ENCODE data around the gene CCR1. TPM values are rescaled to one million over a fixed set of nuclear protein-coding genes. Genes with fewer than 3 reads are reported as not detected.
"Not testable (repeated sequence)": the region's sequence is repeated elsewhere in the genome, so short reads cannot be mapped to it uniquely, and the experiment has no call there.

Gene CCR1
- polyA plus RNA-seq, 1 experiment: not detected

- no peak for DNase-seq (ENCODE audit: low read depth)
- ChIA-PET POLR2A (no interaction called here), CTCF (interaction anchor here (1.0 kb wide), 1 partner anchor 96 kb away, joined by 3 read pairs; no protein-coding TSS in a partner anchor)
- TF ChIP-seq CTCF (IDR thresholded peaks at IDR 0.05; ENCODE audit: insufficient read depth, low read depth, low read length): no peak
- Histone ChIP-seq H3K27me3 (ENCODE audit: control insufficient read depth, insufficient read depth, low read length) (peaks cover 2% of the 10 kb centered on the region; the same call in 1 of the 2 replicates), H3K4me3 (ENCODE audit: low read depth, low read length) (no peak overlapping the region), H3K36me3 (ENCODE audit: control insufficient read depth, insufficient read depth, low read length) (no peaks in the 10 kb centered on the region)
Observed at GRCh38 chr3:46183330-46183729, 24.8 kb downstream of the CCR1 start.

- TF ChIP-seq CTCF (IDR thresholded peaks at IDR 0.05; ENCODE audit: insufficient read depth, low read depth, low read length): no peak
- Histone ChIP-seq H3K4me3 (ENCODE audit: low read depth, low read length) (no peak overlapping the region), H3K36me3 (ENCODE audit: control insufficient read depth, insufficient read depth, low read length) (no peaks in the 10 kb centered on the region), H3K27me3 (ENCODE audit: control insufficient read depth, insufficient read depth, low read length) (no peaks in the 10 kb centered on the region)
- ChIA-PET CTCF (interaction anchor here (0.6 kb wide), 1 partner anchor 698 kb away, joined by 3 read pairs; no protein-coding TSS in a partner anchor), POLR2A (no interaction called here)
- no peak for DNase-seq (ENCODE audit: low read depth)
Observed at GRCh38 chr3:46168583-46169345, 39.3 kb downstream of the CCR1 start.

- CTCF ChIA-PET: interaction anchor here (0.7 kb wide), 1 partner anchor 10 kb away, joined by 3 read pairs; no protein-coding TSS in a partner anchor
- no peak for TF ChIP-seq CTCF (IDR thresholded peaks at IDR 0.05; ENCODE audit: insufficient read depth, low read depth, low read length)
- Histone ChIP-seq H3K27me3 (ENCODE audit: control insufficient read depth, insufficient read depth, low read length) (no peaks in the 10 kb centered on the region), H3K36me3 (ENCODE audit: control insufficient read depth, insufficient read depth, low read length) (no peaks in the 10 kb centered on the region), H3K4me3 (ENCODE audit: low read depth, low read length) (no peak overlapping the region)
- POLR2A ChIA-PET: no interaction called here
- DNase-seq (ENCODE audit: low read depth): no peak
Observed at GRCh38 chr3:46163556-46164041, 44.5 kb downstream of the CCR1 start.

- ChIA-PET CTCF (interaction anchor here (0.7 to 1.2 kb wide), 2 partner anchors 9 to 21 kb away, joined by 3 read pairs; no protein-coding TSS in a partner anchor), POLR2A (no interaction called here)
- DNase-seq (ENCODE audit: low read depth): no peak
- no peaks in the 10 kb centered on the region for H3K27me3 ChIP-seq (ENCODE audit: control insufficient read depth, insufficient read depth, low read length)
- TF ChIP-seq CTCF (IDR thresholded peaks at IDR 0.05; ENCODE audit: insufficient read depth, low read depth, low read length): 0 out of 2 replicates have a peak, but pooled peaks have one; percentile 6
- no peaks in the 10 kb centered on the region for H3K36me3 ChIP-seq (ENCODE audit: control insufficient read depth, insufficient read depth, low read length)
- H3K4me3 ChIP-seq (ENCODE audit: low read depth, low read length): no peak overlapping the region
Observed at GRCh38 chr3:46162975-46163555, 45.0 kb downstream of the CCR1 start.

GRCh38 chr3:46157685-46158084 lies 50.4 kb downstream of the CCR1 start:
- H3K36me3 ChIP-seq (ENCODE audit: control insufficient read depth, insufficient read depth, low read length); H3K4me3 ChIP-seq (ENCODE audit: low read depth, low read length); H3K27me3 ChIP-seq (ENCODE audit: control insufficient read depth, insufficient read depth, low read length); POLR2A ChIA-PET; DNase-seq (ENCODE audit: low read depth); CTCF ChIA-PET: not testable (repeated sequence)

Data from BJ (cell line).